Smooth muscle cell (in vitro differentiated cells): ENCODE measurements around the gene TIAM2. TPM values are rescaled to one million over a fixed set of nuclear protein-coding genes. Genes with fewer than 3 reads are reported as not detected.
"Not testable (repeated sequence)": the region's sequence is repeated elsewhere in the genome, so short reads cannot be mapped to it uniquely, and the experiment has no call there.

Experiments used
- DNase-seq: peaks from one replicate; lab custom pipeline; 2025; ENCODE audit not compliant: unreplicated experiment; lab: John Stamatoyannopoulos, UW
- H2AFZ ChIP-seq: fragments of 200-600 bp; sonication (generic); 2 replicates; pipeline ENCODE4 v1.6.0; 2016; ENCODE audit warnings: antibody characterized with exemption, low read depth, mild to moderate bottlenecking
- H3F3A ChIP-seq: fragments of 200-600 bp; sonication (generic); 2 replicates; pipeline ENCODE4 v1.6.0; 2017; ENCODE audit warnings: antibody characterized with exemption, low read depth
- H3K27ac ChIP-seq: fragments of 200-600 bp; sonication (generic); 2 replicates; pipeline ENCODE4 v1.5.1; 2016; ENCODE audit warnings: low read depth, mild to moderate bottlenecking
- H3K27me3 ChIP-seq: fragments of 200-600 bp; sonication (generic); 2 replicates; pipeline ENCODE4 v1.6.1; 2016; ENCODE audit warnings: low read depth, mild to moderate bottlenecking
- H3K36me3 ChIP-seq: fragments of 200-600 bp; sonication (generic); 2 replicates; pipeline ENCODE4 v1.5.1; 2016; ENCODE audit warnings: low read depth
- H3K4me1 ChIP-seq: fragments of 200-600 bp; sonication (generic); 2 replicates; pipeline ENCODE4 v1.5.1; 2016; ENCODE audit warnings: low read depth
- H3K4me2 ChIP-seq: fragments of 200-600 bp; sonication (generic); 2 replicates; pipeline ENCODE4 v1.6.0; 2016; ENCODE audit warnings: mild to moderate bottlenecking
- H3K4me3 ChIP-seq: fragments of 200-600 bp; sonication (generic); 2 replicates; pipeline ENCODE4 v1.5.1; 2016; ENCODE audit warnings: mild to moderate bottlenecking
- H3K79me2 ChIP-seq: fragments of 200-600 bp; sonication (generic); 2 replicates; pipeline ENCODE4 v1.6.0; 2016; ENCODE audit warnings: low read depth, mild to moderate bottlenecking
- H3K9ac ChIP-seq: fragments of 200-600 bp; sonication (generic); 2 replicates; pipeline ENCODE4 v1.6.0; 2016; ENCODE audit warnings: low read depth
- H3K9me3 ChIP-seq: fragments of 200-600 bp; sonication (generic); replicated peaks from 2 replicates; pipeline ENCODE4 v1.5.1; 2016; ENCODE audit warnings: low read depth
- H4K20me1 ChIP-seq: fragments of 200-600 bp; sonication (generic); 2 replicates; pipeline ENCODE4 v1.6.0; 2016; ENCODE audit warnings: low read depth
- WGBS: methylation state at CpG from one replicate; pipeline ENCODE4 v1.1.7; 2016; ENCODE audit warnings: low lambda C conversion rate; 5-methylcytosine and 5-hydroxymethylcytosine counted together
- polyA plus RNA-seq: library from polyadenylated mRNA; unstranded; fragments of >200 nt; fragmentation: Nextera tagmentation; extraction: Ambion mirVana; gene quantifications from 2 replicates; pipeline ENCODE4 v1.2.1, GENCODE V29; 2016
- total RNA-seq: library from RNA; depleted of rRNA; stranded (reverse); fragments of >200 nt; gene quantifications from 2 replicates; pipeline ENCODE4 v1.2.3, GENCODE V29; 2014
- TF ChIP-seq, protein P1 (sequence below): fragments of 200-600 bp; sonication (generic); IDR thresholded peaks from 2 replicates; pipeline ENCODE4 v1.5.1; 2017; ENCODE audit warnings: borderline replicate concordance, mild to moderate bottlenecking, antibody characterized with exemption; ENCODE audit not compliant: insufficient read depth, poor library complexity, severe bottlenecking

Gene TIAM2
- total and polyA plus RNA-seq, 2 experiments from 2014 or later = 13.1 to 24.9 TPM

DNA sequence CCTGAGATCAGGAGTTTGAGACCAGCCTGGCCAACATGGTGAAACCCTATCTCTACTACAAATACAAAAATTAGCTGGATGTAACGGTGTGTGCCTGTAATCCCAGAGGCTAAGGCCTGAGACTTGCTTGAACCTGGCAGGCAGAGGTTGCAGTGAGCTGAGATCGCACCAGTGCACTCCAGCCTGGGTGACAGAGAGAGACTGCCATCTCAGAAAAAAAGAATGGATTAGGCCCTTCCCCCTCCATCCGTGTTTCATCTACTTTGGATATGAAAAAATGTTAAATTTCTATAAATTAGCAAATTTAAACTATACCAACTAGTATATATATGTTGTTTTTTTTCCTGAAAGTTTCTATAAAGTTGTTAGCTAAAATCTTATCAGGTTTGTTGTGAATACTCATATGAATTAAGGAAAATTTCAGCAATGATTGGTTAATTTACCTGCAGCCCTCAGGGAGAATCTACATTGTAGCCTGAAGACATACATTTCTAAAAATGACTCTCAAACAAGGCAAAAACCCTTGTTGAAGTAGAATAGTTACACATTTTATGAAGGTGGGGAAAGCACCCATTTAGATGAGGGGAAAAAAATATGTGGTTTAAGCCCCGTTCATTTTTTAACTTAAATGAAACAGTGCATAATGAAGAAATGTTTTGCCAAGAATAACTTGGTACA is 120.9 kb downstream of the TIAM2 start:
- Histone ChIP-seq H3K27ac (peak overlapping the region; percentile 90), H3K4me3 (no peak overlapping the region), H2AFZ (no peak overlapping the region), H3K9ac (peak overlapping the region; percentile 32), H3K79me2 (no peaks in the 10 kb centered on the region), H4K20me1 (no peaks in the 10 kb centered on the region), H3F3A (no peaks in the 10 kb centered on the region), H3K9me3 (no peaks in the 10 kb centered on the region), H3K27me3 (no peaks in the 10 kb centered on the region), H3K36me3 (no peaks in the 10 kb centered on the region), H3K4me1 (peaks cover 16% of the 10 kb centered on the region), H3K4me2 (no peak overlapping the region)
- TF ChIP-seq, protein P1, sequence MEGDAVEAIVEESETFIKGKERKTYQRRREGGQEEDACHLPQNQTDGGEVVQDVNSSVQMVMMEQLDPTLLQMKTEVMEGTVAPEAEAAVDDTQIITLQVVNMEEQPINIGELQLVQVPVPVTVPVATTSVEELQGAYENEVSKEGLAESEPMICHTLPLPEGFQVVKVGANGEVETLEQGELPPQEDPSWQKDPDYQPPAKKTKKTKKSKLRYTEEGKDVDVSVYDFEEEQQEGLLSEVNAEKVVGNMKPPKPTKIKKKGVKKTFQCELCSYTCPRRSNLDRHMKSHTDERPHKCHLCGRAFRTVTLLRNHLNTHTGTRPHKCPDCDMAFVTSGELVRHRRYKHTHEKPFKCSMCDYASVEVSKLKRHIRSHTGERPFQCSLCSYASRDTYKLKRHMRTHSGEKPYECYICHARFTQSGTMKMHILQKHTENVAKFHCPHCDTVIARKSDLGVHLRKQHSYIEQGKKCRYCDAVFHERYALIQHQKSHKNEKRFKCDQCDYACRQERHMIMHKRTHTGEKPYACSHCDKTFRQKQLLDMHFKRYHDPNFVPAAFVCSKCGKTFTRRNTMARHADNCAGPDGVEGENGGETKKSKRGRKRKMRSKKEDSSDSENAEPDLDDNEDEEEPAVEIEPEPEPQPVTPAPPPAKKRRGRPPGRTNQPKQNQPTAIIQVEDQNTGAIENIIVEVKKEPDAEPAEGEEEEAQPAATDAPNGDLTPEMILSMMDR = no peak
- 72% methylated on average over 4 of the region's 4 CpGs for WGBS
- no peak for DNase-seq

GRCh38 chr6:155116571-155116910 is 121.4 kb downstream of the TIAM2 start:
- H3K9ac ChIP-seq = peak overlapping the region; percentile 32

GRCh38 chr6:155117256-155117655 is 122.1 kb downstream of the TIAM2 start:
- peak overlapping the region; percentile 90 for H3K27ac ChIP-seq
- no peaks in the 10 kb centered on the region for H3F3A ChIP-seq
- no peaks in the 10 kb centered on the region for H3K36me3 ChIP-seq
- 24% methylated on average over 13 of the region's 13 CpGs for WGBS
- H3K9me3 ChIP-seq = no peaks in the 10 kb centered on the region
- no peaks in the 10 kb centered on the region for H4K20me1 ChIP-seq
- TF ChIP-seq, protein P1 = no peak
- H3K4me2 ChIP-seq = peak overlapping the region; percentile 55
- no peak for DNase-seq
- no peak overlapping the region for H2AFZ ChIP-seq
- no peak overlapping the region for H3K4me3 ChIP-seq
- H3K79me2 ChIP-seq = no peaks in the 10 kb centered on the region
- H3K4me1 ChIP-seq = peaks cover 28% of the 10 kb centered on the region
- H3K9ac ChIP-seq = no peak overlapping the region
- no peaks in the 10 kb centered on the region for H3K27me3 ChIP-seq

More at GRCh38 chr6:155116571-155116910, 121.4 kb downstream of the TIAM2 start:
- TF ChIP-seq, protein P1 = no peak
- Histone ChIP-seq H4K20me1 (no peaks in the 10 kb centered on the region), H3K27ac (peak overlapping the region; percentile 90), H3K4me1 (peaks cover 21% of the 10 kb centered on the region), H3K27me3 (no peaks in the 10 kb centered on the region), H3F3A (no peaks in the 10 kb centered on the region), H3K4me3 (no peak overlapping the region), H3K4me2 (peak overlapping the region; percentile 55), H3K36me3 (no peaks in the 10 kb centered on the region), H3K9me3 (no peaks in the 10 kb centered on the region), H2AFZ (peak overlapping the region; percentile 20), H3K79me2 (no peaks in the 10 kb centered on the region)
- 55% methylated on average over 5 of the region's 5 CpGs for WGBS
- no peak for DNase-seq

DNA sequence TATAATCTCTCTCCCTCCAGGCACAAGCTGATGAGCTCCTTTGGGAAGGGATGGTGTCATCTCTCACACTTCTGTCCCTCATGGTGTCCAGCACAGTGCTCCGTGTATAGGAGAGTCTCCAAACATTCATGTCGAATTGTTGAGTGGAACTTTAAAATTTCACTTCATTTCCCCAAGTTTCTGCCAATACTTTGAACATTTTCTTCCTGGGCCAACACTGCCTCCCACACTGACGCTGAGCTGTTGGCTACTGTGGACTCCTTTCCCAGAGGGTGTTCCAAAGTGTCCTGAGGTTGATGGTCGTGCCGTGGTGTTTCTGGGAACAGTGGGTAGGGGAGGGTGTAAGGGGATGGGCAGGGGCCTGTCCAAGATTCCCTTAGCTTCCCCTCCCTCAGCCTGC is 122.7 kb downstream of the TIAM2 start:
- H3K27me3 ChIP-seq = no peaks in the 10 kb centered on the region
- H3K27ac ChIP-seq = peak overlapping the region; percentile 90
- no peaks in the 10 kb centered on the region for H3K36me3 ChIP-seq
- H3K4me1 ChIP-seq = peaks cover 28% of the 10 kb centered on the region
- TF ChIP-seq, protein P1 = no peak
- no peaks in the 10 kb centered on the region for H4K20me1 ChIP-seq
- no peak overlapping the region for H3K4me3 ChIP-seq
- no peaks in the 10 kb centered on the region for H3K9me3 ChIP-seq
- no peak overlapping the region for H2AFZ ChIP-seq
- no peak for DNase-seq
- H3K4me2 ChIP-seq = no peak overlapping the region
- no peaks in the 10 kb centered on the region for H3F3A ChIP-seq
- H3K9ac ChIP-seq = no peak overlapping the region
- H3K79me2 ChIP-seq = no peaks in the 10 kb centered on the region
- 83% methylated on average over 5 of the region's 5 CpGs for WGBS

- not testable (repeated sequence) for DNase-seq, H3K9ac ChIP-seq, H3F3A ChIP-seq, H3K4me2 ChIP-seq, H3K4me3 ChIP-seq, H3K9me3 ChIP-seq, H4K20me1 ChIP-seq, H3K27me3 ChIP-seq, H3K36me3 ChIP-seq, H3K79me2 ChIP-seq, H2AFZ ChIP-seq
- peak overlapping the region; percentile 86 for H3K27ac ChIP-seq
- WGBS = 96% methylated on average over 5 of the region's 5 CpGs
- peaks cover 38% of the 10 kb centered on the region for H3K4me1 ChIP-seq
Observed at GRCh38 chr6:155119201-155119600, 124.1 kb downstream of the TIAM2 start.
